Cardiac muscle cell (in vitro differentiated cells and primary cell): ENCODE results near the gene VTI1B. TPM values are rescaled to one million over a fixed set of nuclear protein-coding genes. Genes with fewer than 3 reads are reported as not detected.

Experiments
- DNase-seq, 2 donors: peaks; one replicate each; pipeline versions ENCODE4 v3.0.0 to v3.0.0-alpha.2; 2010 to 2017; ENCODE audit warnings: low read depth in 1 of 2, low spot score in 1 of 2
- H3K27ac ChIP-seq: fragments of 200-600 bp; sonication (generic); 2 replicates; pipeline ENCODE4 v1.5.1; 2016
- H3K27me3 ChIP-seq: fragments of 200-600 bp; sonication (generic); 2 replicates; pipeline ENCODE4 v1.6.0; 2016; ENCODE audit warnings: control low read depth
- H3K36me3 ChIP-seq: fragments of 200-600 bp; sonication (generic); 2 replicates; pipeline ENCODE4 v1.5.1; 2016; ENCODE audit warnings: control low read depth
- H3K4me1 ChIP-seq: fragments of 200-600 bp; sonication (generic); 2 replicates; pipeline ENCODE4 v1.8.1; 2017; ENCODE audit warnings: low read depth, mild to moderate bottlenecking, mixed run types
- H3K4me3 ChIP-seq: fragments of 200-600 bp; sonication (generic); 2 replicates; pipeline ENCODE4 v1.5.1; 2016; ENCODE audit warnings: mild to moderate bottlenecking
- H3K9me3 ChIP-seq: fragments of 200-600 bp; sonication (generic); 2 replicates; pipeline ENCODE4 v1.5.1; 2017; ENCODE audit warnings: low read depth, mild to moderate bottlenecking, control low read depth
- polyA plus RNA-seq: library from polyadenylated mRNA; unstranded; fragments of >200 nt; fragmentation: Nextera tagmentation; extraction: Ambion mirVana; gene quantifications from 2 replicates; pipeline ENCODE4 v1.2.1, GENCODE V29; 2016
- total RNA-seq: library from RNA; depleted of rRNA; stranded (reverse); fragments of >200 nt; gene quantifications from 2 replicates; pipeline ENCODE4 v1.2.3, GENCODE V29; 2016
- TF ChIP-seq, protein P1 (sequence below): IDR thresholded peaks from 2 replicates; pipeline ENCODE4 v1.5.1; 2012; ENCODE audit warnings: low read depth, mild to moderate bottlenecking, low read length

VTI1B gene
- total and polyA plus RNA-seq, 2 experiments from 2014 or later = 77.8 to 136 TPM

DNA sequence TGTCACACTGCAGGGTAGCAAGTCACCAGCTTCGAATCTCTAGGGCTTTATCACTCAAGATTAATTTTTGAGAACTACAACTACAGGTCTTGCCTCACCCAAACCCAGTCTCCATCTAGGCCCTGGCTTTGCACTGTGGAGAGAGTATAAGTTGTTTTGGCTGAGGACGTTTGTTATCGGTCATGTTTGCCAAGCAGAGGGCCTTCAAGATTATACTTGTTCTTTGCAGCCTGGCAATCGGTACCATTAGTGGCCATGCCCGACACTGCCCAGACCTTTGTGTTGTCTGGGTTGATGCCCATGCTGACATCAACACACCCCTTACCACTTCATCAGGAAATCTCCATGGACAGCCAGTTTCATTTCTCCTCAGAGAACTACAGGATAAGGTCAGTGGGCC, 29.0 kb downstream of the VTI1B start:
- TF ChIP-seq, protein P1, sequence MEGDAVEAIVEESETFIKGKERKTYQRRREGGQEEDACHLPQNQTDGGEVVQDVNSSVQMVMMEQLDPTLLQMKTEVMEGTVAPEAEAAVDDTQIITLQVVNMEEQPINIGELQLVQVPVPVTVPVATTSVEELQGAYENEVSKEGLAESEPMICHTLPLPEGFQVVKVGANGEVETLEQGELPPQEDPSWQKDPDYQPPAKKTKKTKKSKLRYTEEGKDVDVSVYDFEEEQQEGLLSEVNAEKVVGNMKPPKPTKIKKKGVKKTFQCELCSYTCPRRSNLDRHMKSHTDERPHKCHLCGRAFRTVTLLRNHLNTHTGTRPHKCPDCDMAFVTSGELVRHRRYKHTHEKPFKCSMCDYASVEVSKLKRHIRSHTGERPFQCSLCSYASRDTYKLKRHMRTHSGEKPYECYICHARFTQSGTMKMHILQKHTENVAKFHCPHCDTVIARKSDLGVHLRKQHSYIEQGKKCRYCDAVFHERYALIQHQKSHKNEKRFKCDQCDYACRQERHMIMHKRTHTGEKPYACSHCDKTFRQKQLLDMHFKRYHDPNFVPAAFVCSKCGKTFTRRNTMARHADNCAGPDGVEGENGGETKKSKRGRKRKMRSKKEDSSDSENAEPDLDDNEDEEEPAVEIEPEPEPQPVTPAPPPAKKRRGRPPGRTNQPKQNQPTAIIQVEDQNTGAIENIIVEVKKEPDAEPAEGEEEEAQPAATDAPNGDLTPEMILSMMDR = no peak
- no peak overlapping the region for H3K27ac ChIP-seq
- DNase-seq = no peak
- no peaks in the 10 kb centered on the region for H3K9me3 ChIP-seq
- H3K27me3 ChIP-seq = no peaks in the 10 kb centered on the region
- no peak overlapping the region for H3K4me3 ChIP-seq
- H3K4me1 ChIP-seq = no peaks in the 10 kb centered on the region
- peaks cover 19% of the 10 kb centered on the region for H3K36me3 ChIP-seq

DNA sequence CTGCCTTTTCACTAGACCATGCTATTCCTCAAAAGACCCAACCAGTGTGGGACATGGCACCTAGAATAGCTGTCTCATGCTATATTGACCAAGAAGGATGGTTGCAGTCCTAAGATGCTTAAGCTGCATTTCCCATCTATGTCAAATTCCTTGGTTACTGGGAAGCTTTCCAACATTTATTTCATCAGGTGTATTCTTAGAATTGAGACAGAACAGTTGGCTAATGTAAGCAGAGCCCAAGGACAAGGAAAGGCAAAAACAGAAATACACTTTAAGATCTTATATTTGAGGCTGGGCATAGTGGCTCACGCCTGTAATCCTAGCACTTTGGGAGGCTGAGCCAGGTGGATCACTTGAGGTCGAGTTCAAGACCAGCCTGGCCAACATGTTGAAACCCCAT, 30.0 kb downstream of the VTI1B start:
- peaks cover 10% of the 10 kb centered on the region for H3K36me3 ChIP-seq
- H3K9me3 ChIP-seq = no peaks in the 10 kb centered on the region
- H3K4me1 ChIP-seq = no peaks in the 10 kb centered on the region
- peak in 1 of 2 donors; percentile 60 for DNase-seq
- H3K27ac ChIP-seq = peak overlapping the region; percentile 31
- H3K27me3 ChIP-seq = no peaks in the 10 kb centered on the region
- TF ChIP-seq, protein P1 = no peak
- no peak overlapping the region for H3K4me3 ChIP-seq

DNA sequence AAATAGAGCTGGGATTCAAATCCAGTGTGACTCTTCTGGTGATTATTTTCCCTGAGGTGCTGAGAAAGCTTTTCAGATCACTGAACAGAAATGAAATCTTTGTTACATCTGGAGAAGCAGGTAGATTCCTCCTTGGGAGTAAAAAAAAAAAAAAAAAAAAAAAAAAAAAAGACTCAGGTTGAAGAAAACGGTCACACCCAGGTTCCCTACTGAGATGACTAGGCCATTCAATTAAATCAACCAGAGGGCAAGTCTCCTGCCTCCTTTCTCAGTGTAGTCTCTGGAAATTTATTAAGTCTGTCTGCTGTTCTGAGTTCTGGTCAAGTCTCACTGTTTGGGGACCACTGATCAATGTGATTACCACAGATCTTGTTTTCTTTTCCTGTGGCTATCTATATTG, 30.7 kb downstream of the VTI1B start:
- peaks cover 6% of the 10 kb centered on the region for H3K36me3 ChIP-seq
- no peaks in the 10 kb centered on the region for H3K9me3 ChIP-seq
- TF ChIP-seq, protein P1 = no peak
- H3K27me3 ChIP-seq = no peaks in the 10 kb centered on the region
- DNase-seq = no peak
- peak overlapping the region; percentile 31 for H3K27ac ChIP-seq
- no peak overlapping the region for H3K4me3 ChIP-seq
- no peaks in the 10 kb centered on the region for H3K4me1 ChIP-seq

DNA sequence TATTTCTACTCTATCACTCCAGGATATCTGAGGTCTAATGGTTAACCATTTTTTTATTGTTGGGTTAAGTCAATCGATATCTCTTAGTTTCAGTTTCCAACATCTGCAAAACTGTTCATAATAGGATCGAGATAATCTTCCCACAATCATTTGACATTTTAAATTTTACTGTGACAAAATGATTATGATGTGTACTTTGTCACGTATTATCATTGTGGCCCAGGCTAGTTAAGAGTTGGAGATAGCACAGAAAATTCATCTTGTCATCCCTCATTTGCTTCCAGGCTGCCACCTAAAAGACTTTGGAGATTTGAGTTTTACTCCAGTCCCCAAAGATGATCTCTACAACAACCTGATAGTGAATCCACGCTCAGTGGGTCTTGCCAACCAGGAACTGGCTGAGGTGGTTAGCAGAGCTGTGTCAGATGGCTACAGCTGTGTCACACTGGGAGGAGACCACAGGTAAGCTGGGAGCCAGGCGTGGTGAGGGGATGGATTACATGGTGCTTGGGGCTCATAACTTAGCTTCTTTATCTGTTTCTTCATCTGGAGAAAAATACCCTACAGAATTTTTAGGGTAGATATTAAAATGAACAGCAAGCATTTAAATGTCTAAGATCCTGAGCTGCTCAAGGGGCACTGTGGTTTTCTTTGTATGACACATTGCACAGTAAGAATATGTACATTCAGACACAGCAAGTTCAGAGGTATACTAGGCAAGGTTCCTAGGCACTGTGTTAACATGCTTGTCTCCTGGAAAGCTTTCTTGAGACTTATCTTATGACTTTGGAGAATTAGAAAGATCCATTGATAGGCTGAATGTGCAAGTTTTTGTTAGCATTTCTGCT, 32.3 kb downstream of the VTI1B start:
- TF ChIP-seq, protein P1 = no peak
- no peak overlapping the region for H3K4me3 ChIP-seq

DNA sequence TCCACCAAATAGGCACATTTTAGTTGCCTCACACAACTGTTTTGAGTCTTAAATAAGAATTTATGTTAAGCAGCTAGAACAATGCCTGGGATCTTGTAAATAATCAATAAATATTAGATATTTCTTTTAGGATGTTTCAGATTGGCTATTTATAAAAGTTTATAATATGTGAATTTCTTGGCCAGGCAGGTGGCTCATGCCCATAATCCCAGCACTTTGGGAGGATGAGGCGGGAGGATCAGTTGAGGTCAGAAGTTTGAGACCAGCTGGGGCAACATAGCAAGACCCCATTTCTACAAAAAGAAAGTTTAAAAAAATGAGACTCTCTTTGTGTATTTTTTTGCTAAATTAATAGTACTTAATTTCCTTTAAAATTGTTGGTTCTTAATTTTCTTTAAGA, 33.0 kb downstream of the VTI1B start:
- Histone ChIP-seq H3K27me3 (no peaks in the 10 kb centered on the region), H3K27ac (no peak overlapping the region), H3K4me1 (no peaks in the 10 kb centered on the region), H3K4me3 (no peak overlapping the region), H3K9me3 (no peaks in the 10 kb centered on the region), H3K36me3 (no peaks in the 10 kb centered on the region)
- no peak for DNase-seq
- TF ChIP-seq, protein P1 = no peak

More for the DNA sequence above, 32.3 kb downstream of the VTI1B start:
- Histone ChIP-seq H3K27me3 (no peaks in the 10 kb centered on the region), H3K36me3 (peaks cover 1% of the 10 kb centered on the region), H3K27ac (no peak overlapping the region), H3K9me3 (no peaks in the 10 kb centered on the region), H3K4me1 (no peaks in the 10 kb centered on the region)
- no peak for DNase-seq
